Neutrophil (primary cell): Measurements from ENCODE around the gene TRAF1.

ENCODE experiments used
- H3K27ac ChIP-seq: fragments of 200-600 bp; sonication (generic); 2 replicates; pipeline ENCODE4 v1.5.1; 2016; ENCODE audit warnings: mild to moderate bottlenecking, moderate library complexity
- H3K27me3 ChIP-seq: fragments of 200-600 bp; sonication (generic); 2 replicates; pipeline ENCODE4 v1.6.0; 2016; ENCODE audit warnings: mild to moderate bottlenecking
- H3K36me3 ChIP-seq: fragments of 200-600 bp; sonication (generic); 2 replicates; pipeline ENCODE4 v1.5.1; 2017
- H3K4me1 ChIP-seq, 2 experiments: fragments of 200-600 bp in 1 of 2; sonication (generic) in 1 of 2; 1 replicate in 1 of 2; 2 replicates in 1 of 2; pipeline versions ENCODE4 v1.5.1 to v1.6.1; 2013 to 2016; ENCODE audit warnings: low read depth in 1 of 2, low read length in 1 of 2, mild to moderate bottlenecking in 1 of 2, moderate library complexity in 1 of 2; ENCODE audit not compliant: control insufficient read depth in 1 of 2, insufficient read depth in 1 of 2
- H3K4me3 ChIP-seq, 2 experiments: fragments of 200-600 bp in 1 of 2; sonication (generic) in 1 of 2; 1 replicate in 1 of 2; 2 replicates in 1 of 2; pipeline ENCODE4 v1.5.1; 2013 to 2016; ENCODE audit warnings: low read depth in 1 of 2, low read length in 1 of 2, mild to moderate bottlenecking in 1 of 2, moderate library complexity in 1 of 2
- H3K9me3 ChIP-seq: fragments of 200-600 bp; sonication (generic); 2 replicates; pipeline ENCODE4 v1.5.1; 2016
- TF ChIP-seq, protein P1 (sequence below): fragments of 200-600 bp; sonication (generic); IDR thresholded peaks from 2 replicates; pipeline ENCODE4 v1.5.1; 2016; ENCODE audit warnings: antibody characterized with exemption

The TRAF1 gene

DNA sequence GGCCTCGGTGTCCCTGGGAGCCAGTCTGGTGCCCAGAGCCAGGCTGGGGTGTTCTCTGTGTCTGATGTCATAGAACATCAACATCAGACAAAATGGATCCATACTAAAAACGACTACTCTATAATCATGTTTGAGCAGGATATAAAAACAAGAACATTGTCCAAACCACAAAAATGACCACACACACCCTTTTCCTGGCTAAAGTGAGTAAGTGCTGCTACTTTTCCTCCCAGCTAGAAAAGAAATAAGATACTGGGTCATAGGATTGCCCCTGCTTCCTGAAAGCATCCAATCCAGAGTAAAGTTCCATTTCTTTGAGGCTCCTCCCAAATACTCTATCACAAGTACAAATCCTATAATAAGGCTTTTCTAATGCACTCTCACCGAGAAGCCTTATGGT, 19.7 kb upstream of the TRAF1 start:
- H3K4me3 ChIP-seq, result no peak overlapping the region
- TF ChIP-seq, protein P1, sequence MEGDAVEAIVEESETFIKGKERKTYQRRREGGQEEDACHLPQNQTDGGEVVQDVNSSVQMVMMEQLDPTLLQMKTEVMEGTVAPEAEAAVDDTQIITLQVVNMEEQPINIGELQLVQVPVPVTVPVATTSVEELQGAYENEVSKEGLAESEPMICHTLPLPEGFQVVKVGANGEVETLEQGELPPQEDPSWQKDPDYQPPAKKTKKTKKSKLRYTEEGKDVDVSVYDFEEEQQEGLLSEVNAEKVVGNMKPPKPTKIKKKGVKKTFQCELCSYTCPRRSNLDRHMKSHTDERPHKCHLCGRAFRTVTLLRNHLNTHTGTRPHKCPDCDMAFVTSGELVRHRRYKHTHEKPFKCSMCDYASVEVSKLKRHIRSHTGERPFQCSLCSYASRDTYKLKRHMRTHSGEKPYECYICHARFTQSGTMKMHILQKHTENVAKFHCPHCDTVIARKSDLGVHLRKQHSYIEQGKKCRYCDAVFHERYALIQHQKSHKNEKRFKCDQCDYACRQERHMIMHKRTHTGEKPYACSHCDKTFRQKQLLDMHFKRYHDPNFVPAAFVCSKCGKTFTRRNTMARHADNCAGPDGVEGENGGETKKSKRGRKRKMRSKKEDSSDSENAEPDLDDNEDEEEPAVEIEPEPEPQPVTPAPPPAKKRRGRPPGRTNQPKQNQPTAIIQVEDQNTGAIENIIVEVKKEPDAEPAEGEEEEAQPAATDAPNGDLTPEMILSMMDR, result no peak
- no peak overlapping the region for H3K27ac ChIP-seq

DNA sequence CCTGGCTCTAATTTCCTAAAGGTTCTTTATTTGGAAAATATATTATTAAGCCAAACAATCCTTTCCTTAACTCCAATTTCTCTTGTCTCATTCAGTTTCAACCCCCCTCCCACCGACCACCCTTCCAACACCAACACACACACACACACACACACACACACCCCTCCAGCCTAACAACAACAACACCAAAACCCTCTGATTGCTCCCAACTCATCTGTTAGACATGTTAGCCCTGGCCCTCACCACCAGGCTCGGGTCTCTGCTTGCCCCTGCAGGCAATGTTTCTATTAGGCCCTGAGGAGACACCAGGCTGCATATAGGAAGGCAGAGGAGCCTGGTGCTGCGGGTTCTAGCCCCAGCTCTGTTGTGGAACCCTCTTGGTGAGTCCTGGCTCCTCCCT, 18.4 kb upstream of the TRAF1 start:
- Histone ChIP-seq H3K4me1 (no peaks in the 10 kb centered on the region), H3K27me3 (no peaks in the 10 kb centered on the region), H3K27ac (no peak overlapping the region), H3K9me3 (no peaks in the 10 kb centered on the region), H3K4me3 (no peak overlapping the region), H3K36me3 (no peaks in the 10 kb centered on the region)
- TF ChIP-seq, protein P1, result no peak

More for the DNA sequence above, 19.7 kb upstream of the TRAF1 start:
- Histone ChIP-seq H3K4me1 (no peaks in the 10 kb centered on the region), H3K9me3 (no peaks in the 10 kb centered on the region), H3K36me3 (no peaks in the 10 kb centered on the region), H3K27me3 (no peaks in the 10 kb centered on the region)

DNA sequence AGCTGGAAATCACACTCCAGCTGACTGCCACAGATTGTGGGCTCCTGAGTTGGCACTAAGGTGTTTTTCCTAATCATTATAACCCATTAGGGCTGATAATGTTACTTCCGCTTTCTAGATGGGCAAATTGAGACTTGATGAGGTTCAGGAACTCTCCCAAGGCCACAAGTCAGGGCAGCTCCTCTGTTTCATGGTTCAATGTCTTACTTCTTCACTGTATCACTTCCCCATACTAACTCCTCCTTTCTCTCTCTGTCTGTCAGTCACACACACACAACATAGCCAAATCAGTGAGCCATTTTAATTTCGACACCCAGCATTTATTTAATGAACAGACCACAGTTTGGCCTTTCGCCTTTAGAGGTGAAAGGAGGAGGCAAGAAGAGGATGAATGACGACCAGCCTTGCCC, 17.8 kb upstream of the TRAF1 start:
- Histone ChIP-seq H3K27ac (no peak overlapping the region), H3K4me1 (no peaks in the 10 kb centered on the region), H3K36me3 (no peaks in the 10 kb centered on the region), H3K4me3 (no peak overlapping the region), H3K9me3 (no peaks in the 10 kb centered on the region), H3K27me3 (no peaks in the 10 kb centered on the region)
- TF ChIP-seq, protein P1, result no peak

DNA sequence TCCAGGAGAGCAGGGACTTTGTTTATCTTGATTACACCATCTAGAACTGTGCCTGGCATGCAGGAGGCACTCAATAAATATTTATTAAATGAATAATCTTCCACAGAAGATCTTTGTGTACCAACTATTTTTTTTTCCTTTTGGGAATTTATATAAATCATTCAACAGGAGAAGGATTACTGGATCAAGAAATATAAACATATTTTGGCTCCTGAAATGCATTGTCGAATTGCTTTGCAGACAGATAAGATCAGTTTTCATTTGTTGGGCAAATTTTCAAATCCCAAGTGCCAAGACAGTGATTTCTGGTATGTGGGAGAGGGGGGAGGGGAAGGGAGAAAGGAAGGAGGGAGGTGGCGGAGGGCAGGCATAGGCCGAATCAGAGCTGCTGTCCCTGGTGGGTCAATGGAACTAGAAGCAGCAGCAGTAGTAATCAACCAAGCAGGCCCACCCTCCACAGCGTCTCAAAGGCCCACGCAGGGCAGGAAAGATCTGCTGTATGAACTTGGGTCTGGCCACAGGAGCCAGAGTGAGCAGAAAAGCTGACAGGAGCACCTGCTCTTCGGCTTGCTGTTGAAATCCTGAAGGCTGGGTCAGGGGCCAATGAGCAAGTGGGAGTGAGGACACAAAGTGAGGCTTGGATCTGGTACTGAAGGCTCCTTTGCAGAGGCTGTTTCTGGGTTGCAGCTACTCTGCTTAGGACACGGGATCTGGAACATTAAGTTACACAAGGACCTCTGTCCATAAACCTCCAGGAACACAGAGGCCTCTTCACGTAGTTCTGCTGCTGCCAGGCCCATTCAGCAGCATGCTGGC, 15.8 kb upstream of the TRAF1 start:
- TF ChIP-seq, protein P1, result no peak
- no peak overlapping the region for H3K4me3 ChIP-seq
- H3K27ac ChIP-seq, result no peak overlapping the region
- no peaks in the 10 kb centered on the region for H3K36me3 ChIP-seq
- no peaks in the 10 kb centered on the region for H3K9me3 ChIP-seq
- H3K27me3 ChIP-seq, result no peaks in the 10 kb centered on the region
- no peaks in the 10 kb centered on the region for H3K4me1 ChIP-seq

DNA sequence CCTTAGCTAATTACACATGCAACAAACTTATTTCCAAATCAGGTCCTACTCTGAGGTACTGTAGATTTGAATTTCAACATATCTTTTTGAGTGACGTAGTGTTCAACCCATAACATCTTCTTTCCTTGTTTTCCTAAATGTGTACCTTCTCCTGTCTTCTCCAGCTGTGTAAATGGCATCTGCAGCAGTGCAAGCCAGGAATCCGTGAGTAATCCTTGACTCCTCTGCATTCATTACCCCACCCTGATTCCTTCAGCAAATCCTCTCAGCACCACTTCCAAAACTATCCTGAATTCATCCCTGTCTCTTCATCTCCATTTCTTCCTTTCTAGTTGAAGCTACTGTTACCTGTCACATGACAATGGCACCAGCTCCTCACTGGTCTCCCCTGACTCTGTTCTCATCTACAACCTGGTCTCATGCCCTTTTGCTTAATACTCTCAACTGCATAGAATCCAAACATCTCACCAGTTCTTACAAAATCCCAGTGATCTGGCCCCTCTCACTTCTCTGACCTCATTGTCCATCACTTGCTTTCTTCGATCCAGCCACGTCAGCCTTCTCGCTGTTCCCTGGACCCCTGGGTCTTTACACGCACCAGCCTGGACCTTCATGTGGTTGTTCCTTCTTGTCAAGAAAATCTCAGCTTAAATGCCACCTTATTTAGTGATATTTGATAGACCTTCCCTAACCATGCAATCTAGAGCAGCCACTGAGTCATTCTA, 14.6 kb upstream of the TRAF1 start:
- Histone ChIP-seq H3K4me1 (peaks cover 3 to 4% of the 10 kb centered on the region in 2 experiments), H3K9me3 (no peaks in the 10 kb centered on the region), H3K27me3 (no peaks in the 10 kb centered on the region), H3K27ac (no peak overlapping the region), H3K36me3 (no peaks in the 10 kb centered on the region), H3K4me3 (no peak overlapping the region)
- TF ChIP-seq, protein P1, result no peak
